HepG2 (cell line): ENCODE results near the gene GPRC5D. TPM values are rescaled to one million over a fixed set of nuclear protein-coding genes. Genes with fewer than 3 reads are reported as not detected.

ENCODE experiments used
- DPF2 ChIP-seq: sonication (generic); formaldehyde crosslinking; IDR thresholded peaks from 2 replicates; pipeline ENCODE4 v1.4.0; 2020; ENCODE audit warnings: mild to moderate bottlenecking, low read depth, missing genetic modification reagents, borderline replicate concordance
- FOXM1 ChIP-seq: sonication (generic); formaldehyde crosslinking; IDR thresholded peaks from 2 replicates; pipeline ENCODE4 v1.5.0; 2020; ENCODE audit warnings: missing genetic modification reagents
- FOXP4 ChIP-seq: sonication (generic); formaldehyde crosslinking; IDR thresholded peaks from 2 replicates; pipeline ENCODE4 v1.4.0; 2020; ENCODE audit warnings: missing genetic modification reagents
- GPBP1L1 ChIP-seq: sonication (generic); formaldehyde crosslinking; IDR thresholded peaks from 2 replicates; pipeline ENCODE4 v1.5.0; 2020; ENCODE audit warnings: mild to moderate bottlenecking, missing genetic modification reagents
- HCFC1 ChIP-seq: fragments of 150-350 bp; IDR thresholded peaks from 2 replicates; pipeline ENCODE4 v1.6.1; 2014; ENCODE audit warnings: low read depth, low read length
- HHEX ChIP-seq: IDR thresholded peaks from 2 replicates; pipeline ENCODE4 v1.6.1; 2016; ENCODE audit warnings: control low read depth
- HNRNPUL1 ChIP-seq: fragments of 200-400 bp; formaldehyde crosslinking; IDR thresholded peaks from 2 replicates; pipeline ENCODE4 v1.6.1; 2017; ENCODE audit warnings: low read depth, mild to moderate bottlenecking, low read length, moderate library complexity
- HOXA5 ChIP-seq: sonication (generic); formaldehyde crosslinking; IDR thresholded peaks from 2 replicates; pipeline ENCODE4 v1.4.0; 2020; ENCODE audit warnings: missing genetic modification reagents
- IKZF1 ChIP-seq: fragments of 450-650 bp; IDR thresholded peaks from 2 replicates; pipeline ENCODE4 v1.7.1; 2016
- JDP2 ChIP-seq: sonication (generic); formaldehyde crosslinking; IDR thresholded peaks from 2 replicates; pipeline ENCODE4 v1.8.1; 2022; ENCODE audit warnings: missing genetic modification reagents, borderline replicate concordance
- MED8 ChIP-seq: sonication (generic); formaldehyde crosslinking; IDR thresholded peaks from 2 replicates; pipeline ENCODE4 v1.8.1; 2023; ENCODE audit warnings: mild to moderate bottlenecking, missing genetic modification reagents; ENCODE audit not compliant: insufficient replicate concordance
- MIER3 ChIP-seq: IDR thresholded peaks from 2 replicates; pipeline ENCODE4 v1.6.1; 2016; ENCODE audit warnings: missing compliant biosample characterization, borderline replicate concordance
- PATZ1 ChIP-seq: sonication (generic); formaldehyde crosslinking; IDR thresholded peaks from 2 replicates; pipeline ENCODE4 v1.4.0; 2020; ENCODE audit warnings: missing genetic modification reagents
- RCOR2 ChIP-seq: IDR thresholded peaks from 2 replicates; pipeline ENCODE4 v1.6.1; 2016; ENCODE audit warnings: missing biosample characterization, missing genetic modification reagents
- RXRB ChIP-seq: IDR thresholded peaks from 2 replicates; pipeline ENCODE4 v1.6.1; 2016; ENCODE audit warnings: borderline replicate concordance, missing genetic modification reagents, missing compliant biosample characterization
- SNAI1 ChIP-seq: sonication (generic); formaldehyde crosslinking; IDR thresholded peaks from 2 replicates; pipeline ENCODE4 v1.5.0; 2020; ENCODE audit warnings: mild to moderate bottlenecking, missing genetic modification reagents, borderline replicate concordance
- TAF1 ChIP-seq: sonication (generic); formaldehyde crosslinking; IDR thresholded peaks from 2 replicates; pipeline ENCODE4 v1.4.0; 2020; ENCODE audit warnings: missing genetic modification reagents
- UBTF ChIP-seq: sonication (generic); formaldehyde crosslinking; IDR thresholded peaks from 2 replicates; pipeline ENCODE4 v1.4.0; 2020; ENCODE audit warnings: mild to moderate bottlenecking, missing genetic modification reagents
- ZFP36L2 ChIP-seq: sonication (generic); formaldehyde crosslinking; IDR thresholded peaks from 2 replicates; pipeline ENCODE4 v1.4.0; 2020; ENCODE audit warnings: missing genetic modification reagents
- ZNF563 ChIP-seq: sonication (generic); formaldehyde crosslinking; IDR thresholded peaks from 2 replicates; pipeline ENCODE4 v1.8.0; 2022; ENCODE audit warnings: mild to moderate bottlenecking, moderate library complexity, missing genetic modification reagents
- ZNF766 ChIP-seq: sonication (generic); formaldehyde crosslinking; IDR thresholded peaks from 2 replicates; pipeline ENCODE4 v1.5.0; 2020; ENCODE audit warnings: missing genetic modification reagents, borderline replicate concordance
- polyA plus RNA-seq, 8 experiments: library from polyadenylated mRNA; depleted of rRNA in 3 of 8; stranded (reverse) in 7 of 8; unstranded in 1 of 8; fragments of >200 nt; fragmentation: Illumina TruSeq in 4 of 8; extraction: Trizol in 4 of 8; gene quantifications; 2 replicates each; pipeline versions ENCODE4 v1.2.1 to v1.2.3, GENCODE V29; 2011 to 2016; ENCODE audit warnings: low read depth in 4 of 8, missing spikeins in 1 of 8, mixed read lengths in 1 of 8; ENCODE audit not compliant: insufficient read depth in 1 of 8
- total RNA-seq, 5 experiments: library from RNA; depleted of rRNA; stranded (reverse); fragments of >200 nt; fragmentation: Illumina TruSeq; extraction: Trizol; gene quantifications; 2 replicates each; pipeline ENCODE4 v1.2.3, GENCODE V29; 2016; ENCODE audit warnings: low read depth in 1 of 5

The GPRC5D gene
- total and polyA plus RNA-seq, 2 of the 13 experiments (the other 11 are each of a cell fraction or from before 2014, with no cell fraction given): not detected

- no peak for TF ChIP-seq FOXP4 (CRISPR knock-in tag)
- 0 out of 2 replicates have a peak, but pooled peaks have one; percentile 26 for TF ChIP-seq RXRB (CRISPR knock-in tag)
- TF ChIP-seq HNRNPUL1: no peak
- no peak for TF ChIP-seq GPBP1L1 (CRISPR knock-in tag)
- TF ChIP-seq RCOR2: no peak
- TF ChIP-seq FOXM1 (CRISPR knock-in tag): no peak
- TF ChIP-seq TAF1 (CRISPR knock-in tag): no peak
- no peak for TF ChIP-seq IKZF1
- TF ChIP-seq MIER3 (CRISPR knock-in tag): no peak
- no peak for TF ChIP-seq ZNF766 (CRISPR knock-in tag)
- no peak for TF ChIP-seq UBTF (CRISPR knock-in tag)
- TF ChIP-seq HCFC1: no peak
- no peak for TF ChIP-seq HHEX (CRISPR knock-in tag)
- no peak for TF ChIP-seq SNAI1 (CRISPR knock-in tag)
- no peak for TF ChIP-seq ZNF563
- no peak for TF ChIP-seq PATZ1
- TF ChIP-seq DPF2: no peak
- TF ChIP-seq MED8 (CRISPR knock-in tag): no peak
- no peak for TF ChIP-seq ZFP36L2
- no peak for TF ChIP-seq JDP2 (CRISPR knock-in tag)
- TF ChIP-seq HOXA5: no peak
These were observed 35.6 kb downstream of the GPRC5D start (continued) for GRCh38 chr12:12916135-12916944.
